Activated CD8-positive, alpha-beta memory T cell treated with anti-CD3 and anti-CD28 coated beads for 48 hours (primary cell): Measurements from ENCODE around the gene TXNL4A.

Source experiments
- DNase-seq, 3 experiments: peaks; one replicate each; pipeline ENCODE4 v3.0.0-alpha.2; 2020; ENCODE audit warnings: low read depth in 2 of 3, low spot score in 2 of 3

The TXNL4A gene

DNA sequence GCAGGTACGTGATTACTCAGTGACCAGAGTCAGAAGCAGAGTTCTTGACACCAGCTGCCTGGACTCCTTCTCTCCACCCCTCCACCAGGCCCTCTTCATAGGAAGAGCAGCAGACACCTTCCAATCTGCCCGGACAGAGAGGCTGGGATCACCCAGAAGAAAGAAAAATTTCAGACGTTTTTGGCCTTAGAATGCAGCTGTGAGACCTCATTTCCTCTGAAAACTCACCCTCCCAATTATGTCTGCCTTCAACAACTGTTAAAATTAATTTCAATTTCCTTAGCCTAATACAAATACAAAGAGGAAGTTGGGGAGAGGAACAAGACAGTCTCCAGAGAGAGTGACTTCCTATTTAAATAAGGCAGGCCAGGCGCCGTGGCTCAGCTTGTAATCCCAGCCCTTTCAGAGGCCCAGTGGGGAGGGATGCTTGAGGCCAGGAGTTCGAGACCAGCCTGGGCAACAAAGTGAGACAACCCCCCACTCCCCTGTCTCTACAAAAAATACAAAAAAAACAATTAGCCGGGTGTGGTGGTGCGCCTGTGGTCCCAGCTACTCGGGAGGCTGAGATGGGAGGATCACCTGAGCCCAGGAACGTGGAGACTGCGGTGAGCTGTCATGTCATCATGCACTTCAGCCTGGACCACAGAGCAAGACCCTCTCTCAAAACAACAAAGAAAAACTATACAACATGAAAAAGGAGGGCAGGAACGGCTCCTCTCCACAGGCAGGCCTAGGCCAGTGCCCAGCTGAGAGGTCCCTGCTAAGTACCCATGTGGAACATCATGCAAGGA, 38.5 kb downstream of the TXNL4A start:
- no peak for DNase-seq

DNA sequence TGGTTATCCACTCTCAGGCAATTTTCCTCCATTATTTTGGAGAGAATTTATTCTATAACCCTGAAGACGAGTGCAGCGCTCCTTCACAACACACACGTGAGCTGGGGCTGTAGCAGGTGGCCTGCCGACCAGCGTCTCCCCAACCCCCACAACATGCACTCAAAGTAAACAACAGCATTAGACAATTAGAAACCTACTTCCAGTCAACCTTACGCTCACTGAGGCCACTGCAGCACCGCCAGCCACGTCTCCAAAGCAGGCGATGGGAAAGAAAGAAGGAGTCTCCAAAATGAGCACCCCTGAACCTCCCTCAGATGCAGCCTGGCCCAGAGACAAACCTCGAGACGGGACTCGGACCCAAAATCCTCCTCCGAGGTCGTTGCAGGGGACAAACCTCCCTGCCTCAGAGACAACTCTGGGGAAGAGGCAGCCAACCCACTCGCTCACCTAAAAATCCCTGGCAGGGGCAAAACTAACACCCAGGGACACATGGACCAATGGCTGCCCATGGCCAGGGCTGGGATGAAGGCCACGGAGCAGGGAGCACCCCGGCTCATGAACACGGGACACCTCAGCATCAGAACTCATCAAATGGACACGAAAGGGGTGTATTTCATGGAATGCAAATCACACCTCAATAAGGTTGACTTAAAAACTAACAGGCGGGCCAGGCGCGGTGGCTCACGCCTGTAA, 39.5 kb downstream of the TXNL4A start:
- no peak for DNase-seq

DNA sequence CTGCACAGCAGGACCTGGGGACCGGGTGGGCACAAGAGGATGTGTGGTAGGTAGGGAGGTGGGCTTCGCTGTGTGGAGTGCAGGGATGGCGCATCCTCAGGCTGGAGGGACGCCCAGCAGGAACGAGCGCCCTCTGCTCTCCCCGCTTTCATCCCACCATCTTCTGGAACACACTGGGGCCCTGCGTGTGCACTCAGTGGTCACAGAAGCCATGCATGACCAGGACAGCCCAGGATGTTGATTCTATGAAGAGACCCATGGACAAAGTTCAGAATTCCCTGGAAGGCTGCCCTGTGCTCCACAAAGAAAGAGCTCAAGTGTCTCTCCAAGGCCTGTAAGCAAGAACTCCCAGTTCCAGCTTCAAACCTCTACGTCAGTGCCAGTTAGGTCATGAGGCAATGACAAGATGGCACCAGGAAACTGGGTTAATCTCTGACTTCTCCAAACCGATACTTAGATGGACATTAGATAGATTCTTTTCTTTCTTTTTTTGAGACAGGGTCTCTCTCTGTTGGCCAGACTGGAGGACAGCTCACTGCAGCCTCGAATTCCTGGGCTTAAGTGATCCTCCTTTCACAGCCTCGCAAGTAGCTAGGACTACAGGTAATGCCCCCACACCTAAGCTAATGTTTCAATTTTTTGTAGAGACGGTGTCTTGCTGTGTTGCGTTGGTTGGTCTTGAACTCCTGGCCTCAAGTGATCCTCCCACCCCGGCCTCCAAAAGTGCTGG, 40.3 kb downstream of the TXNL4A start:
- DNase-seq: no peak

DNA sequence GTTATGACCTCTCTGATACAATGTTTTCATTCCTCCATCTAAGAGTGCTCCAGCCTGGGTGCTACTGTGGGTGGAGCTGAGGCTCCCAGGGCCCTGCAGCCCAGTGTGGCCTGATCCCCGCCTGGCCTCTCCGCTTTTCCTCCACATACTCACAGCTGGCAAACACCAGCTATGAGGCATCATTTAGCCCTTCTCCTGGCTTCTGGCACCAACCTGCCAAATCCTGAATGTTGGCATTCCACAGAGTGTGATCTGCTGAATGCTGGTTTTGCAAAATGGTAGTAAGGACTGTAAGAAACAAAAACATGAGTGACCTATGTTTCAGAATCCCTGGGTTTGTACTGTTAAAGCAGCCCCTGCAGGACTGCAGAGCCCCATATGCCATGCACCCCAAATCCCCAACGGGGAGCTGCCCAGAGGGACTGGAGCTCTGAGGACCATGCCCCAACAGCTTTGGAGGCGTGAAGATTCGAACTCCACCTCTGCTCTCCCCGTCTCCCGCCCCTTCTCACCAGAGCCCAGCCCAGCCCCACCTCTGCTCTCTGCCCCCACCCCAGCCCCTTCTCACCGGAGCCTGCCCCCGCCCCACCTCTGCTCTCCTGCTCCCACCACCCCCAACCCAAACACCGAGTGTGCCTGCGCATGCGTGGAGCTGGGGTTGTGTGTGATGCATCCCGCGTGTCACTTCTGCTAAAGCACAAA, 41.2 kb downstream of the TXNL4A start:
- DNase-seq: no peak

DNA sequence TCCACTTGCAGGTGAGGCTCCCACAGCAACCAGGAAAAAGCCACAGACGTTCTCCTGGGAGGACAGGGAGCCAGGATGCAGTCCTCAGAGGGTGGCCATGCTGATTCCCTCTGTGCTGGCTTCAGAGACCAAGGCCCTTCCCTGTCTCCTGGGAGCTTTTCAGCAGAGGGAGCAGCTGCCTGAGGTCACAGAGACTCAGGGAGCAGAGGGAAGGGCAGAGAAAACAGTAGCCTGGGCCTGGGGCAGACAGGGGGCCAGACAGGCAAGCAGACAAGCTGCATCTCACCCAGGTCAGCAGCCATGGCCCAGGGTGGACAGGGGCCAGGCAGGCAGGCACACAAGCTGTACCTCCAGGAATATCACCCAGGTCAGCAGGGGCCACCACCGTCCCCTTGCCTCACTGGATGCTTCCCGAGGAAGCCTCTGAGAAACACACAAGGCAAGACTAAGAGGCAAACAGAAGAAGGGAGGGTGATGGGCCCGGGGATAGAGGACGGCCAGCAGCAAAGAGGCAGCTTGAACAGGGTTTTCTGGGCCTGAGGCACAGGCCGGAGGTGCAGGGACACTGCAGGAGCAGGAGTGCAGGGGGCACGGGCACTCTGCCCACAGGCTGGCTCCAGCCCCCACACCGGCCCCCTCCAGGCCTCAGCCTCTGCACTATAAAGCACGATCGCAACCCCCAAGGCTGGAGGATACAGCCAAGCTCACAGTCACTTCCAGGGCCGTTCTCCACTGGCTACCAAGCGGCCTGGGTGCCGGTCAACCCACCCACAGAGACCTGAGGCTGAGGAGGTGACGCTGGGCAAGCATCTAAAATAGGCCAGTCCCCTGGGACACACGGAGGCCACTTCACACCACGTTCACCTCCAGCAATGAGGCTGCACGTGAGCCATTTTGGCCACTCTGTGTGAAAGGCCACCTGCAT, 43.0 kb downstream of the TXNL4A start:
- no peak for DNase-seq

DNA sequence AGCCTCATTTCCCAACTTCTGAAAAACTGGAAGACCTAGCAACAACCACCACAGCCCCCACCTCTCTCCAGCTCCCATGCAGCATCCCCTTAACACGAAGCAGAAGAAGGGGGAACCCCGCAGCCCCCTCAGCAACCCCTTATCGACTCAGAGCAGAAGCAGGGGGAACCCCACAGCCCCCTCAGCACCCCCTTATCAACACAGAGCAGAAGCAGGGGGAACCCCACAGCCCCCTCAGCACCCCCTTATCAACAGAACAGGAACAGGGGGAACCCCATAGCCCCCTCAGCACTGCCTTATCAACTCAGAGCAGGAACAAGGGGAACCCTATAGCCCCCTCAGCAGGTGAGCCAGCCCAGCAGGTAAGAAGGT, 43.6 kb downstream of the TXNL4A start:
- DNase-seq: no peak

DNA sequence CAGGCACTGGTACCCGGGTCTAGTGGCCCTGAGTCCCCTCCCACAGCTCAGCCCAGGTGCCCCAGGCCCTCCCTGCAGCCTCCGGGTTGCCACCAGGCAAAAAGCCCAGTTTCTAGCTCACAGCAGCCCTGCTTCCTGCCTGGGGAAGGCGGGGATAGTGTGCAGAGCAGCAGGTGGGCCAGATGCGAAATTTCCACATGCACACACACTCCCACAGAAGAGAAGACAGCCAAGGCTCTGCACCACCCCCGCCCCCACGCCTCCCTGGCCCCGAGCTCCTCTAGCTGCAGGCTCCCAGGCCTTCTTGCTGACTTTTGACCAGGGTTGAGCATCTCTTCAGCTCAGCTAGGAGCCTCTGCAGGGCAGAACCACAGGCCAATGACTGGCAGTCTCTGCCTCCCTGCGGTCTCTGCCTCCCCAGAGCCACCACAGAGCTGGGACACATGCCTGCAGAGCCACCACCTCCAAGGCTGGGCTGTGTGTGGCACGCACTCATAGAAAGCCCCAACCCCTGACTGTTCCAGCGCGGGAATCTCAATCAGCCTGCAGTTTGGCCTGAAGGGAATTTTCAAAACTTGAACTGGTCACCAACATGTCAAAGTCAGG, 44.1 kb downstream of the TXNL4A start:
- no peak for DNase-seq

DNA sequence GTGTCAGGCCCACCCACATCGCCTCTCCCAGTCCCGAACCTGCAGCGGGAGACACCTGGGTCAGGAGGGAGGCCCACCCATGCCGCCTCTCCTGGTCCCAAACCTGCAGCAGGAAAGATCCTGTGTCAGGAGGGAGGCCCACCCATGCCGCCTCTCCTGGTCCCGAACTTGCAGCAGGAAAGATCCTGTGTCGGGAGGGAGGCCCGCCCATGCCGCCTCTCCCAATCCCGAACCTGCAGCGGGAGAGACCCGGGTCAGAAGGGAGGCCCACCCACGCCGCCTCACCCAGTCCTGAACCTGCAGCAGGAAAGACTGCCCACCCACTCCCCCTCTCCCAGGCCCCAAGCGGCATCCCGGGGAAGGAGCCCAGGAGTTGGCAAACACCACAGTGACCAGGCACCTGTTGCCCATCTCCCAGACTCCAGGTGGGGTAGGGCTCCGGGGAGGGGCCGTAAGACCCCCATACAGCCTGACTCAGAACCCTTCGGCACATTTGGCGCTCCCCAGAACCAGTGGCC, 44.7 kb downstream of the TXNL4A start:
- no peak for DNase-seq

DNA sequence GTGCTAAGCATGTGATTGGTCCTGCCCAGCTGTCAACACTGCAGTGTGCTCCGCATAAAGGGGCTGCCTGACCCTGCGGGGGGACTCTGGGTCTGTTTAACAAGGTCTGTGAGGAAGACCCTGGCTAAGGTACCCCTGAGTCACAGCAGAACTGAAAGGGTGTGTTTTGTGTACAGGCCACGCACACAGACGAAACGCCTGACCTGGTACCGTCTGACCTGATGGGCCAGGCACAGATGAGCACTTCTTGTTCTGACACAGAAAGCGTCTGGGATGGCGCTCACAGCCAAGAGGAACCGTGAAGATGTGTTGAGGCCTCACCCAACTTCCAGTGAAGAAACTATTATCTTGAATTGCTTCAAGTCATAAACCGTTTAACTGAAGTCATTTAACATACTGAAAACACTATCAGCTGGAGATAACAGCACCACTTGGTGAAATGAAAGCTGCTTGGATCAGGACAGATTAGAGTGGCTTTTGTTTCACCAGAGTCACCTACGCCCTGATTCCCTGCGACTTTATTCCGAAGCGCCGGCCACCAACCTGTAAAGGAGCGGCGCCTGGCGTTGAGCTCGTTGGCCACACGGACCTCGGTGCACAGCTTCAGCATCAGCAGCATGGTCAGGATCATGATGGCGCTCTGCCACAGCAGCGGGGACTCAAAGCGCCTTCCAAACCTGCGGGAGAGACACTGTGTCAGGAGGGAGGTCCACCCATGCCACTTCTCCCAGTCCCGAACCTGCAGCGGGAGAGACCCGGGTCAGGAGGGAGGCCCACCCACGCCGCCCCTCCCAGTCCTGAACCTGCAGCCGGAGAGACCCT, 45.4 kb downstream of the TXNL4A start:
- no peak for DNase-seq

DNA sequence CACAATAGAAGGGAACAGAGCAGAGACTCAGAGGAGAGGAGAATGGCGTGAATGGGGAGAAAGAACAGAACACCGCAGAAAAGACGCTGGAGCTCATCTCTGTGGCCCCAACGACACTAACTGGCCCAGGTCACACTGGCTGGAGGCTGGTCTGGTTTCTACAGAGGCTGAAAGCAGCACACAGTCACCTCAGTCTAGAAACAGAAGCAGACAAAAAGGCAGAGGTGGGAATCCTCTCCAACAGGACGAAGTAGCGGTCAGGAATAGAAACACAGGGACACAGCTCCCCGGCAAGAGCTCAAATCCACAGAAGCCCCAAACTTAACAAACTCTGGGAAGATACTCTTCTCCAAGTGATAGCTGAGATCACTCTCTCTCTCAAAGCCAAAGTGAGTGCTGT, 46.2 kb downstream of the TXNL4A start:
- no peak for DNase-seq

DNA sequence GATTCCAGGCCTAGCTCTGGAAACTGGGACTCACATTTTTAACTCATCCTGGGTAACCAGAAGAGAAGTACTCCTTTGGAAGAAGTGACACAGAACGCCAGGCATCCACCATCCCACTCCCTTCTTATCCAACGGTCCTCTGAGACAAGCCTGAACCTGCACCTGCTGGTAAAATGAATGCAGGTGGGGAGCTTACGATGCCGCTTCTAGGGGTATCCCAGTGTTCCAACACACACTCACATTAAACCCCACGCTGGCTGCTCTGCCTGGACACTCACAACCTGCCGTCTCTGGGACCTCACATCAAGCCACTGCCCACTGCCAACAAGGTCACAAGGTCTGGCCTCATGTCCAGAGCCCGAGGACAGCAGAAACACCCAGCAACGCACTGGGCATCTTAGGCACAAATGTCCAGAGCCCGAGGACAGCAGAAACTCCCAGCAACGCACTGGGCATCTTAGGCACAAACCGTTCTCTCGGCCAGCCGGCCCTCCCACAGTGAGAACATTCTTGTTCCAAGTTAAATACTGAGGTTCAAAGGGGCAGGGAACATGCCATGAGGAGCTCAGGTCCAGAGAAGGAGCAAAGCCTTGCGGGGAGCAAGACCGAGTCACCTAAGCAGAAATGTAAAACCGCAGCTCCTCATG, 46.8 kb downstream of the TXNL4A start:
- DNase-seq: no peak

DNA sequence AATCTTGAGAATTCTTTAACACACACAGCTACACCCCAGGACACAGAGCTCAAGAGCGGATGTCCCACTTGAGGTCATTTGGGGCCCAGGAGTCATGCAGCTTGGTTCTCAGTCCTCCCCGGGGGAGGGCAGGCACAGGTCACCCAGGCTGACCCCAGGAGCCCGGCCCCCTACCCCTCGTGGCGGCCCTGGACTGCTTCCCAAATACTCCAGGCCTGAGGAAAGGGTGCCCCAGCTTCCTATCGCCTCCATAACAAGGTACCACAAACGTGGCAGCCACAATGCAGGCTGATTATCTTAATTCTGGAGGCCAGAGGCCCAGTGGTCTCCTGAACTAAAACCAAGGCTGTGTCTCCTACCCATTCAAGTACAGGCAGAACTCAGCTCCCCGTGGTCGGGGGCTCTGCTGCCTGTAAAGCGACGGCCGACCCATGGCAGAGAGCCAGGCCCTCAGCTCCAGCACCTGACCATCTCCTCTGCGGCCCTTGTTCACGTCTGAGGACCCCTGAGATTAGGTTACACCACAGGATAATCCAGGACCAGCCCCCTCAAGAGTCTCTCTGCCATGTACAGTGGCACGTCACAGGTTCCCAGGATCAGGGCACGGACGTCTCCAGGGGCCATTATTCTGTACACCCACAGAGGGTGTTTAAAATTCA, 47.4 kb downstream of the TXNL4A start:
- no peak for DNase-seq

DNA sequence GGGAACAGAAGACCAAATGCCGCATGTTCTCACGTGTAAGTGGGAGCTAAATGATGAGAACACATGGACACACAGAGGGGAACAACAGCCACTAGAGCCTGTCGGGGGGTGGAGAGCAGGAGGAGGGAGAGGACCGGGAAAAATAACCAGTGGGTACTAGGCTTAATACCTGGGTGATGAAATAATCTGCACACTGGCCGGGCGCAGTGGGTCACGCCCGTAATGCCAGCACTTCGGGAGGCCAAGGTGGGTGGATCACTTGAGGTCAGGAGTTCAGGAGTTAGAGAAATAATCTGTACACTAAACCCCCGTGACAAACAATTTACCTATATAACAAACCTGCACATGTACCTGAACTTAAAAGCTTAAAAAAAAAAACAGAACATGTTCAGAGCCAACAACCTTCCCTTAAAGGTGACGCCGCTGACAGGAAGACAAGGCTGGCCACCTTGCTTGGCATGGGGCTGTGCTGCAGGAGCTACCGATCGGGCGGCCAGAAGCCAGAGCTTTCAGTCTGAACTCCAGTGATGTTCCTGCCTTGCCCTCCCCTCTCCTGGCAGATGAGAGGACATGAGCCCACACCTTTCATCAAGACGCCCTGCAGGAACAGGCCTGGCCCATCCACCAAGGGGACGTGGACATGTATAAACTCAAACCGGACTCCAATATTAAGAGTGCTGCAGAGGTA, 48.1 kb downstream of the TXNL4A start:
- DNase-seq: no peak

DNA sequence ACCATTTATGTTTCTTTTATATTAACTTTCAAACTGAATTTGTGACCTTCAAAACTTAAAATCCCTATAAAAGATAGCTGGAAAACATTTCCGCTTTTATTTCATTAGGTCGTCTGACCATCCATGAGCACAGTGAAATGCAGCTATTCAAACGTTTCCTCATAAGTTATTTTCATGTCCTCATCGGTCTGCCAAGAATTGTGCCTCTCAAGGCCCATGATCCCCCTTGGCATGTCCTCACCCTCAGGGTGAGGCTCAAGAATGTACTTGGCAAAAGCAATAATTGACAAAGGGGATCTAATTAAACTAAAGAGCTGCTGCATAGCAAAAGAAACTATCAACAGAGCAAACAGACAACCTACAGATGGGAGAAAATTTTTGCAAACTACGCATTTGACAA, 49.3 kb downstream of the TXNL4A start:
- DNase-seq: no peak

DNA sequence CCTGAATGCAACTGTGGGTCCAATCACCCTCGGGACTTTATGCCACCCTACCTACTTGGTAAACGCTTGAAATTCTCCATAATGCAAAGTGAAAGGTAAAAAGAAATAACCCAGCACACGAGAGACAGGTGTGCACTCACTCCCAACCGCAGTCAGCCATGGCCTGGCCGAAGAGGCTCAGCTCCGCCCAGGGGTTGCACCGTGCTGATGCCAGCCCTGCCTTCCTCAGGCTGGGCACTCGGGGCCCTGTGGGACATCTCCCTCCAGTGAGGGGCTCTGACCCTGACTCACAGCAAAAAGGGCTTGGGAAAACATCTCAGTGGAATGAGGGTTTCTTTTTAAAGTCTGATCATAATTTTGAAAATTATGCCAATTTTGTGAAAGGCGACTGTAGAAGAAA, 50.2 kb downstream of the TXNL4A start:
- DNase-seq: no peak

DNA sequence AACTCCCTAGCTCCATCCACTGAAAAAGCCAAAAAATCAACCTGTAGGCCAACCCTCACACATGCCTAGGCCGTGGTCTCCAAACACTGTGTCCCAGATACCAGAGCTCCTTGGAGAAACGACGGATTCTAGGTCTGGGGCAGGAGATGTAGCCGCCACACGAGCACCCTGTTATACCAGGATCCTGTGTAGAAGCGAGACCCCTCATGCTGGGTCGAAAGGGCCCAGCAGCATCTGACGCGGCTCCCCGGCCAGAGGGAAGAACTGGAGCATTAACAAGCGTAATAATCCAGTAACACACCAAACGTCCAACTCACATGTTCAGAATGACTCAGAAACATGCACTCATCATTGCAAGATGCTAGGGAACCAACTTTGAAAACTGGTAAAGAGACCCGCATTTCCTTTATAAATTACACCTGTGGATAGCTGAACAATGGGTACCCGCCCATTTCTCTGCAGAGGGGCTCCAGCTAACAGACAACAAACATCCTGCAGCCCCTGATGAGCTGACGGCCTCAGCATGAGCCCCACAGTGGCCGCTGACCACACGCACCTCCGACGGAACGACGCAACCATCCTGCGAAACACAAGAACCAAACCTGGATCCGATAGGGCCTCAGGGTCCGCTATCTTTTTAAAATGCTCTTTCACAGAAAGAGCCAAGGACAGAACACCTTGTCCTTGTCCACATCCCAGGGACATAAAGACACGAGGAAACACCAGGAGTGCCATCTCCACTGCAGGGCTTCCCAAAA, 51.1 kb downstream of the TXNL4A start:
- DNase-seq: no peak

DNA sequence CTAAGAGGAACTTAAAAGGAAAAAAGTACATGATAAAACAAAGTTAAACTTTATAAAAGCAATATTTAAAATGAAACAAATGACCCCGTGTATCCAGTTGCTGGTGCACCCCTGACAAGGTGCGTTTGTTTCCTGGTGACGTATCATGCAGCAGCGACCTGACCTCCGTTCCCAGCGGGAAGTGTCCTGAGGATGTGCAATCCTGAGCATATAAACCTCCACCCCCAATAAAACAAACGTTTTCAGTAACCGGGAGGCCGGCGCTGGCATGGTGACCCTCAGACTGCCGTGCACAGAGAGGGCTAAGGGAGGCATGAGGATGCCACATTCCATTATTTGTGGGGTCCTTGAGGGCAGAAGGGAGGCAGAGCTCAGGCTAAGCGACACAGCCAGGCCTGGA, 51.7 kb downstream of the TXNL4A start:
- no peak for DNase-seq
